ENCODE measurements around the gene CAMKK1.

DNA sequence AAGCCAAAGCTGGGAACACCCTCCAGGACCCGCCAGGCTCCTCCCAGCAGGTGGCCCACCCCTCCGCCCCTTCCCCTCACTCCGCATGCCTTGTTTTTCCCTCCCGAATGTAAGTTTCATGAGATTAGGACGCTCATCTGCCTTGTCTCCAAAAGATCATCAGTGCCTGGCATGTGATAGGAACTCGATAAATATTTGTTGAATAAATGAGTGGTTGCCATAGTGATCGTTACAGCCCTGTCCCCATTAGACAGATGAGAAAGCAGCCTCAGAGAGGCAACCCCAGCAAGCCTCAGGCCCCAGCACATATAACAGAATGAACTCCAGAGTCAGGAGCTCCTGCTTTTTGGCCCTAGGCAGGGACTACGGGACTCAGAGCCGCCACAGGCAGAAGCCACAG lies 5.0 kb downstream of the CAMKK1 start:
- TF ChIP-seq, protein P1, sequence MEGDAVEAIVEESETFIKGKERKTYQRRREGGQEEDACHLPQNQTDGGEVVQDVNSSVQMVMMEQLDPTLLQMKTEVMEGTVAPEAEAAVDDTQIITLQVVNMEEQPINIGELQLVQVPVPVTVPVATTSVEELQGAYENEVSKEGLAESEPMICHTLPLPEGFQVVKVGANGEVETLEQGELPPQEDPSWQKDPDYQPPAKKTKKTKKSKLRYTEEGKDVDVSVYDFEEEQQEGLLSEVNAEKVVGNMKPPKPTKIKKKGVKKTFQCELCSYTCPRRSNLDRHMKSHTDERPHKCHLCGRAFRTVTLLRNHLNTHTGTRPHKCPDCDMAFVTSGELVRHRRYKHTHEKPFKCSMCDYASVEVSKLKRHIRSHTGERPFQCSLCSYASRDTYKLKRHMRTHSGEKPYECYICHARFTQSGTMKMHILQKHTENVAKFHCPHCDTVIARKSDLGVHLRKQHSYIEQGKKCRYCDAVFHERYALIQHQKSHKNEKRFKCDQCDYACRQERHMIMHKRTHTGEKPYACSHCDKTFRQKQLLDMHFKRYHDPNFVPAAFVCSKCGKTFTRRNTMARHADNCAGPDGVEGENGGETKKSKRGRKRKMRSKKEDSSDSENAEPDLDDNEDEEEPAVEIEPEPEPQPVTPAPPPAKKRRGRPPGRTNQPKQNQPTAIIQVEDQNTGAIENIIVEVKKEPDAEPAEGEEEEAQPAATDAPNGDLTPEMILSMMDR (IDR thresholded peaks at IDR 0.05) = no peak
- TF ChIP-seq MAZ (IDR thresholded peaks at IDR 0.05; ENCODE audit: borderline replicate concordance, low read depth, low read length) = no peak
- no peak for TF ChIP-seq EP300 (IDR thresholded peaks at IDR 0.05)
- TF ChIP-seq NR3C1 (IDR thresholded peaks at IDR 0.05) = no peak
- no peak for TF ChIP-seq RAD21 (conservative IDR thresholded peaks at IDR 0.05 in 1 of 2, IDR thresholded peaks at IDR 0.05 in 1 of 2)
